Heart left ventricle (tissue), 16 donors: ENCODE data around the gene CSTPP1. TPM values are rescaled to one million over a fixed set of nuclear protein-coding genes. Genes with fewer than 3 reads are reported as not detected.

Experiments used
- ATAC-seq, 4 donors: fragments of 200-7000 bp; cut with Tn5 transposase; one replicate each; pipeline ENCODE4 v1.9.1; 2020 to 2022; ENCODE audit warnings: moderate library complexity in 4 of 4, mild to moderate bottlenecking in 3 of 4, moderate number of reproducible peaks in 1 of 4
- DNase-seq, 5 donors: peaks; one replicate each; pipeline ENCODE4 v3.0.0-alpha.2; 2020
- H3K27ac ChIP-seq, 12 donors: fragments of 200-600 bp; sonication (generic) in 4 of 12; one replicate each; pipeline versions ENCODE4 v1.5.0 to v1.8.0; 2016 to 2022; ENCODE audit warnings: mild to moderate bottlenecking in 2 of 12
- H3K27me3 ChIP-seq, 9 donors: fragments of 200-600 bp; sonication (generic) in 2 of 9; one replicate each; pipeline versions ENCODE4 v1.5.1 to v1.8.0; 2016 to 2022; ENCODE audit warnings: mild to moderate bottlenecking in 3 of 9
- H3K36me3 ChIP-seq, 9 donors: fragments of 200-600 bp; sonication (generic) in 2 of 9; one replicate each; pipeline versions ENCODE4 v1.5.0 to v1.8.0; 2018 to 2022; ENCODE audit warnings: mild to moderate bottlenecking in 2 of 9
- H3K4me1 ChIP-seq, 12 donors: fragments of 200-600 bp; sonication (generic) in 4 of 12; one replicate each; pipeline versions ENCODE4 v1.5.0 to v1.8.0; 2016 to 2022; ENCODE audit warnings: mild to moderate bottlenecking in 3 of 12
- H3K4me3 ChIP-seq, 12 donors: fragments of 200-600 bp; sonication (generic) in 4 of 12; one replicate each; pipeline versions ENCODE4 v1.5.0 to v1.8.0; 2017 to 2022; ENCODE audit warnings: mild to moderate bottlenecking in 9 of 12, moderate library complexity in 4 of 12
- H3K9me3 ChIP-seq, 12 donors: fragments of 200-600 bp; sonication (generic) in 4 of 12; one replicate each; pipeline versions ENCODE4 v1.5.0 to v1.8.0; 2016 to 2022; ENCODE audit warnings: mild to moderate bottlenecking in 1 of 12
- POLR2A ChIP-seq, 2 donors: fragments of 450-650 bp; IDR thresholded peaks; one replicate each; pipeline ENCODE4 v1.6.1; 2017; ENCODE audit warnings: antibody characterized with exemption in 2 of 2, mild to moderate bottlenecking in 2 of 2, moderate library complexity in 2 of 2
- WGBS, 4 donors: extraction: QIAGEN DNeasy Blood & Tissue Kit in 2 of 4; methylation state at CpG; one replicate each; pipeline versions ENCODE4 v1.1.5 to v1.1.7; 2013 to 2018; 5-methylcytosine and 5-hydroxymethylcytosine counted together
- intact Hi-C, 10 donors: fragments of 100-400 bp; cut with DNase I; formaldehyde crosslinking; loops; one replicate each; pipeline versions ENCODE4 v1.11.1 to v1.14.2; 2022
- polyA plus RNA-seq, 2 donors: library from polyadenylated mRNA; stranded (reverse); fragments of 200-250 nt; gene quantifications; one replicate each; pipeline ENCODE4 v1.2.3, GENCODE V29; 2013
- total RNA-seq, 9 donors: library from RNA; depleted of rRNA in 2 of 9; stranded (reverse); fragments of >200 nt in 2 of 9; fragmentation: NEBNext Ultra II Directional in 3 of 9; extraction: Animal tissue kit (Norgen Biotek cat#: 25700) in 3 of 9; gene quantifications; one replicate each; pipeline versions ENCODE4 v1.1.0 to v1.2.4, GENCODE V29; 2016 to 2023
- TF ChIP-seq, protein P1 (sequence below), 12 donors: fragments of 200-600 bp; sonication (generic) in 4 of 12; IDR thresholded peaks; one replicate each; pipeline versions ENCODE4 v1.5.0 to v1.8.0; 2018 to 2022; ENCODE audit warnings: antibody characterized with exemption in 12 of 12, mild to moderate bottlenecking in 5 of 12
- donor health status: ischemic (EF 13 %, LVEDD 7.1; RV severe dilation, severe dysfunction).
- donor health status: healthy with polysubstance abuse.
- donor health status: DM: no; HTN: yes; CAD: no.
- donor health status: DM: no; HTN: no; CAD: no.
- donor health status: ischemic (EF 25% LVEDD 6.9; RV normal size, moderate dysfunction).
- donor health status: ischemic (EF 25% LVEDD 5.7; RV mildly dilated, moderate dysfunction).
- donor health status: healthy.
- donor health status: DM: yes; HTN: yes; CAD: no.
- donor health status: ischemic (EF 35%, LVEDD 5.7; RV mildly dilated, moderate dysfunction).
- donor health status: nonischemic (EF 11% LVEDD 7.7; RV severe dilation, severe dysfunction).
- donor health status: DM: yes; HTN: yes; CAD: no.
- donor health status: PGD.
- donor health status: ischemic (EF 29% LVEDD 5.4; RV normal size, mild dysfunction).
- donor health status: nonischemic (EF 23%, LVEDD 6.1; RV moderate dilation, normal function).

The CSTPP1 gene
- total and polyA plus RNA-seq, 11 donors, result 9.9 to 33.4 (median 14.7) TPM

DNA sequence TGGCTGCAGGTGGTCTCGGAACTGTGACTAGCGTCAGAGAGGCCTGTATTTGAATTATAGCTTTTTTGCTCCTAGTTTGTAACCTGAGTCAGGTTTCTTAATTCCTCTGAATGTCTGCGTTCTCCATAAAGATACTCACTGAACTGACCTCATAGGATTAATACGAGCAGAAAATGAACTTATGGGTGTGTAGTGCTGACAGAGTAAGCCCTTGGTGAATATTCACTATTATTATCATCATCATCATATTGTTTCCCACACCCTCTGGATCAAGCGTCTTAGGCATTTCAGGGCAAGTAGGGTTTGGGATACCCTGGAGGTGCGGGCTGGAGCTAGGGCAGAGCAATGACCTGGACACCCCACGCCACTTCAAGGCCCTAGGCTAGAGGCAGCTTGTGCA lies 211.1 kb downstream of the CSTPP1 start:
- DNase-seq, result no peak
- intact Hi-C loops, result no loop called here
- H3K27ac ChIP-seq, result no peak overlapping the region
- no peaks in the 10 kb centered on the region for H3K36me3 ChIP-seq
- 90 to 97% (median 95%) methylated on average over 7 of the region's 7 CpGs for WGBS, 4 donors
- no peaks in the 10 kb centered on the region for H3K9me3 ChIP-seq
- no peaks in the 10 kb centered on the region for H3K27me3 ChIP-seq
- H3K4me1 ChIP-seq, result peaks cover 0 to 29% (median 21%) of the 10 kb centered on the region in 12 donors
- no peak overlapping the region for H3K4me3 ChIP-seq
- TF ChIP-seq, protein P1, sequence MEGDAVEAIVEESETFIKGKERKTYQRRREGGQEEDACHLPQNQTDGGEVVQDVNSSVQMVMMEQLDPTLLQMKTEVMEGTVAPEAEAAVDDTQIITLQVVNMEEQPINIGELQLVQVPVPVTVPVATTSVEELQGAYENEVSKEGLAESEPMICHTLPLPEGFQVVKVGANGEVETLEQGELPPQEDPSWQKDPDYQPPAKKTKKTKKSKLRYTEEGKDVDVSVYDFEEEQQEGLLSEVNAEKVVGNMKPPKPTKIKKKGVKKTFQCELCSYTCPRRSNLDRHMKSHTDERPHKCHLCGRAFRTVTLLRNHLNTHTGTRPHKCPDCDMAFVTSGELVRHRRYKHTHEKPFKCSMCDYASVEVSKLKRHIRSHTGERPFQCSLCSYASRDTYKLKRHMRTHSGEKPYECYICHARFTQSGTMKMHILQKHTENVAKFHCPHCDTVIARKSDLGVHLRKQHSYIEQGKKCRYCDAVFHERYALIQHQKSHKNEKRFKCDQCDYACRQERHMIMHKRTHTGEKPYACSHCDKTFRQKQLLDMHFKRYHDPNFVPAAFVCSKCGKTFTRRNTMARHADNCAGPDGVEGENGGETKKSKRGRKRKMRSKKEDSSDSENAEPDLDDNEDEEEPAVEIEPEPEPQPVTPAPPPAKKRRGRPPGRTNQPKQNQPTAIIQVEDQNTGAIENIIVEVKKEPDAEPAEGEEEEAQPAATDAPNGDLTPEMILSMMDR (IDR thresholded peaks at IDR 0.05), result no peak
- TF ChIP-seq POLR2A (IDR thresholded peaks at IDR 0.05), result no peak
- ATAC-seq, result no peak

DNA sequence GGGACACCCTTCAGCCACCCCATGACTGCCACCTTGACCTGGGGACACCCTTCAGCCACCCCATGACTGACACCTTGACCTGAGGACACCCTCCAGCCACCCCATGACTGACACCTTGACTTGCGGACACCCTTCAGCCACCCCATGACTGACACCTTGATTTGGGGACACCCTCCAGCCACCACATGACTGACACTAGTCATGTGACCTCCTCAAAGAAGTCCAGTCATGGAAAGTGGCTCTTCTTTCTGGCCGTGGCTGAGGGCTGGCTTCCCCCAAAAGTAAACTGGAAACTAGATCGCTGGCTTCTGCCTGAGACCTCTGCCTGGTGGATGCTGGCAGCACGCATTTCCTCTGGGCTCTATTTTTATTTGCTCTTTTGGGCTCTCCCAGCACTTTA lies 211.7 kb downstream of the CSTPP1 start:
- no peaks in the 10 kb centered on the region for H3K36me3 ChIP-seq
- H3K4me1 ChIP-seq, result peaks cover 0 to 29% (median 22%) of the 10 kb centered on the region in 12 donors
- no peak overlapping the region for H3K27ac ChIP-seq
- DNase-seq (no peak), ATAC-seq (no peak)
- H3K9me3 ChIP-seq, result no peaks in the 10 kb centered on the region
- H3K27me3 ChIP-seq, result no peaks in the 10 kb centered on the region
- no peak overlapping the region for H3K4me3 ChIP-seq
- TF ChIP-seq, protein P1 (IDR thresholded peaks at IDR 0.05), result no peak
- TF ChIP-seq POLR2A (IDR thresholded peaks at IDR 0.05), result no peak
- WGBS, 4 donors, result 86 to 93% (median 90%) methylated on average over 4 of the region's 4 CpGs
- intact Hi-C loops, result no loop called here

DNA sequence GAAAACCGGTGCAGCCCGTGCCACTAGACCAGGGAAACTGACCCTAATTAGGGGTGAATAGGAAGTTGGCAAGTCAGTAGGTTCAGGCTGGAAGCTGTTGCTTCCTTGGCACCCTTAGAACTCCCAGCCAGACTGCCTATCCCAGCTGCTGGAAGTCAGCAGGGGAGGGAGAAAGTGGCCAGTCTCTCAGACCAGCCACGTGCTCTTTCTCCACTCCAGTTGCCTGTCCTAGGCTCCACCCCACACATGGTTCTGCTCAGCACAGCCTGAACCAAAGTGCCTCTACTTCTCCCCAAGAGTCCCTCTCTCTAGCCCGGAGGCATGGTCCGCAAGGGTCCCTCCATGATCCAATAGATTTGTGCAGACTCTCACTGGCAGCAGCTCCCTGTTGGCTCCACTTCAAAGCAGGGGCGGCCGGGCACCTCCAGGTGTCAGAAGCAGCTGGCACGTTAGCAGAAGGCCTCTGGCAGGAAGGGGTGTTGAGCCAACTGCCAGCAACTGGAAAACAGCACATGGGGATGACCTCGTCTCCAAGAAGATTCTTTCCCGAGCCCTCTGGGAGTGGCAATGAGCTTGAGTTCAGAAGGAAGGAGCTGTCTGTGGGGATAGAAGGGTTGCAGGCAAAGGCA lies 212.5 kb downstream of the CSTPP1 start:
- Histone ChIP-seq H3K36me3 (no peaks in the 10 kb centered on the region), H3K4me1 (peaks cover 0 to 30% (median 23%) of the 10 kb centered on the region in 12 donors)
- 47 to 59% (median 53%) methylated on average over 9 to 10 of the region's 10 CpGs for WGBS, 4 donors

DNA sequence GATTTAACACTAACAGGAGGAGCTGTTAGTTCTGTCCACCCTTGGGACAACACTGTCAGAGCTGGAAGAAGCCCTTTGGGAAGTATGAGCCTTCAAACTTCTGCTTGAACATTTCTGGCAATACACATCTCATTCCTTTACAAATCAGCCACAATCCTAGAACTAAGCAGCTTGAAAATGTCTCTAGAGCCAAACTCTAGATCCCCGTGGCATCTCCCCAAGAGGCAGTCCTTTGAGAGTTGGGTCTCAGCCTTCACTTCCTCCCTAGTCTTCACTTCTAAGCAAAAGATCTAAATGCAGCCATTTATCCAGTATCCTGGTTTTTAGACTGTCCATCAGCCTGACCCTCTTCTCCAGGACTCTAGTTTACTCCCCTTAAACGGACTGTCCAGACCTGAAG lies 213.2 kb downstream of the CSTPP1 start:
- H3K36me3 ChIP-seq, result no peaks in the 10 kb centered on the region
- ATAC-seq (no peak), DNase-seq (no peak)
- H3K4me1 ChIP-seq, result peaks cover 0 to 30% (median 22%) of the 10 kb centered on the region in 12 donors
- H3K9me3 ChIP-seq, result no peaks in the 10 kb centered on the region
- no peak overlapping the region for H3K4me3 ChIP-seq
- TF ChIP-seq POLR2A (IDR thresholded peaks at IDR 0.05), result no peak
- TF ChIP-seq, protein P1 (IDR thresholded peaks at IDR 0.05), result no peak
- intact Hi-C loops, result loop anchor here in 1 of 10 donors (5.0 kb wide), 1 partner anchor 147 kb away; no protein-coding TSS in a partner anchor
- no peak overlapping the region for H3K27ac ChIP-seq
- WGBS, 4 donors, result 57 to 79% (median 70%) methylated on average over 2 of the region's 2 CpGs
- no peaks in the 10 kb centered on the region for H3K27me3 ChIP-seq

More for the DNA sequence above, 212.5 kb downstream of the CSTPP1 start:
- H3K27ac ChIP-seq, result no peak overlapping the region
- H3K9me3 ChIP-seq, result no peaks in the 10 kb centered on the region
- ATAC-seq (peak; percentile 64 to 76 (median 74)), DNase-seq (peak in 2 of 5 donors; percentile 46 to 65)
- TF ChIP-seq POLR2A (IDR thresholded peaks at IDR 0.05), result no peak
- TF ChIP-seq, protein P1 (IDR thresholded peaks at IDR 0.05), result no peak
- intact Hi-C loops, result no loop called here
- no peaks in the 10 kb centered on the region for H3K27me3 ChIP-seq
- H3K4me3 ChIP-seq, result no peak overlapping the region
